Prostate gland (tissue), 2 donors: ENCODE data around the gene RHBDD1.
"Not testable (repeated sequence)": the region's sequence is repeated elsewhere in the genome, so short reads cannot be mapped to it uniquely, and the experiment has no call there.

Experiments used
- POLR2A ChIP-seq: fragments of 450-650 bp; IDR thresholded peaks from one replicate; pipeline ENCODE4 v1.6.1; 2016; ENCODE audit warnings: antibody characterized with exemption, mild to moderate bottlenecking
- POLR2AphosphoS5 ChIP-seq: sonication (generic); formaldehyde crosslinking; IDR thresholded peaks from one replicate; pipeline ENCODE4 v1.6.1; 2017; ENCODE audit warnings: antibody characterized with exemption
- TF ChIP-seq, protein P1 (sequence below), 4 experiments: fragments of 200-600 bp in 2 of 4; fragments of 450-650 bp in 2 of 4; sonication (generic) in 2 of 4; IDR thresholded peaks; 1 replicate in 3 of 4; 2 replicates in 1 of 4; pipeline ENCODE4 v1.5.1; 2016 to 2019; ENCODE audit warnings: antibody characterized with exemption in 4 of 4, mild to moderate bottlenecking in 2 of 4, moderate library complexity in 2 of 4

DNA sequence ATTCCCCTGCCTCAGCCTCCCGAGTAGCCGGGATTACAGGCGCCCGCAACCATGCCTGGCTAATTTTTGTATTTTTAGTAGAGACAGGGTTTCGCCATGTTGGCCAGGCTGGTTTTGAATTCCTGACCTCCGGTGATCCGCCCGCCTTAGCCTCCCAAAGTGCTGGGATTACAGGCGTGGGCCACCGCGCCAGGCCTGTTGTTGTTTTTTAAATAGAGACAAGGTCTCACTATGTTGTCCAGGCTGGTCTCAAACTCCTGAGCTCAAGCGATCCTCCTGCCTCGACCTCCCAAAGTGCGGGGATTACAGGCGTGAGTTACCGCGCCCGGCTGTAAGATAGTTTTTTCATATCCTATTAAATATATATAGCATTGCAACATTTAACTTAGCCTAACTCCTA, 974 bp upstream of the RHBDD1 start:
- not testable (repeated sequence) for TF ChIP-seq POLR2AphosphoS5, POLR2A
- TF ChIP-seq, protein P1, sequence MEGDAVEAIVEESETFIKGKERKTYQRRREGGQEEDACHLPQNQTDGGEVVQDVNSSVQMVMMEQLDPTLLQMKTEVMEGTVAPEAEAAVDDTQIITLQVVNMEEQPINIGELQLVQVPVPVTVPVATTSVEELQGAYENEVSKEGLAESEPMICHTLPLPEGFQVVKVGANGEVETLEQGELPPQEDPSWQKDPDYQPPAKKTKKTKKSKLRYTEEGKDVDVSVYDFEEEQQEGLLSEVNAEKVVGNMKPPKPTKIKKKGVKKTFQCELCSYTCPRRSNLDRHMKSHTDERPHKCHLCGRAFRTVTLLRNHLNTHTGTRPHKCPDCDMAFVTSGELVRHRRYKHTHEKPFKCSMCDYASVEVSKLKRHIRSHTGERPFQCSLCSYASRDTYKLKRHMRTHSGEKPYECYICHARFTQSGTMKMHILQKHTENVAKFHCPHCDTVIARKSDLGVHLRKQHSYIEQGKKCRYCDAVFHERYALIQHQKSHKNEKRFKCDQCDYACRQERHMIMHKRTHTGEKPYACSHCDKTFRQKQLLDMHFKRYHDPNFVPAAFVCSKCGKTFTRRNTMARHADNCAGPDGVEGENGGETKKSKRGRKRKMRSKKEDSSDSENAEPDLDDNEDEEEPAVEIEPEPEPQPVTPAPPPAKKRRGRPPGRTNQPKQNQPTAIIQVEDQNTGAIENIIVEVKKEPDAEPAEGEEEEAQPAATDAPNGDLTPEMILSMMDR (IDR thresholded peaks at IDR 0.05): not testable (repeated sequence)
